A673 (cell line): ENCODE results near the gene LAX1.

Experiments used
- EZH2 ChIP-seq: fragments of 200-600 bp; sonication (generic); IDR thresholded peaks from 2 replicates; pipeline ENCODE4 v1.6.1; 2017; ENCODE audit warnings: borderline replicate concordance, low read depth, mild to moderate bottlenecking, mixed read lengths, antibody characterized with exemption, low read length; ENCODE audit not compliant: poor library complexity, severe bottlenecking
- TF ChIP-seq, protein P1 (sequence below): fragments of 300-800, 200-600 bp; sonication (generic); conservative IDR thresholded peaks from 2 replicates; pipeline ENCODE4 v1.5.1; 2017; ENCODE audit warnings: low read depth, mild to moderate bottlenecking, antibody characterized with exemption, low read length, moderate library complexity, mixed read lengths

DNA sequence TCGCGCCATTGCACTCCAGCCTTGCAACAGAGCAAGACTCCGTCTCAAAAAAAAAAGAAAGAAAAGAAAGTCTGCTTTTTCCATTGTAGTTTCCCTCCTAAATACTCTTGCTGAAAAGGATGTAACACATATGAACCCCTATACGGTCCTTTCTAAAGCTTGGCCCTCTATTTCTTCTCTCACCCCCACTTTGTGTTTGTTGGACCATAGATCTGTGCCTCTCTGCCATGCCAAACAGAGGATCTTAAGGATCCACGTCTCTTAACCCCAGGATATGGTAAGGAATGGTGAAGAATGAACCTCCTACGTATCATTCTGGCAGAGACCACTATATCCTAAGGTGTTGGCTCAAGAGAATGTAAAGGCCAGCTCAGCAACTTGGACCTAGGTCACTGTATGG is 18.7 kb upstream of the LAX1 start:
- TF ChIP-seq, protein P1, sequence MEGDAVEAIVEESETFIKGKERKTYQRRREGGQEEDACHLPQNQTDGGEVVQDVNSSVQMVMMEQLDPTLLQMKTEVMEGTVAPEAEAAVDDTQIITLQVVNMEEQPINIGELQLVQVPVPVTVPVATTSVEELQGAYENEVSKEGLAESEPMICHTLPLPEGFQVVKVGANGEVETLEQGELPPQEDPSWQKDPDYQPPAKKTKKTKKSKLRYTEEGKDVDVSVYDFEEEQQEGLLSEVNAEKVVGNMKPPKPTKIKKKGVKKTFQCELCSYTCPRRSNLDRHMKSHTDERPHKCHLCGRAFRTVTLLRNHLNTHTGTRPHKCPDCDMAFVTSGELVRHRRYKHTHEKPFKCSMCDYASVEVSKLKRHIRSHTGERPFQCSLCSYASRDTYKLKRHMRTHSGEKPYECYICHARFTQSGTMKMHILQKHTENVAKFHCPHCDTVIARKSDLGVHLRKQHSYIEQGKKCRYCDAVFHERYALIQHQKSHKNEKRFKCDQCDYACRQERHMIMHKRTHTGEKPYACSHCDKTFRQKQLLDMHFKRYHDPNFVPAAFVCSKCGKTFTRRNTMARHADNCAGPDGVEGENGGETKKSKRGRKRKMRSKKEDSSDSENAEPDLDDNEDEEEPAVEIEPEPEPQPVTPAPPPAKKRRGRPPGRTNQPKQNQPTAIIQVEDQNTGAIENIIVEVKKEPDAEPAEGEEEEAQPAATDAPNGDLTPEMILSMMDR: no peak
- TF ChIP-seq EZH2: no peak
